HG03575 (cell line): ENCODE measurements around the gene C8A.

Experiments
- ATAC-seq: cut with Tn5 transposase; IDR thresholded peaks from one replicate; pipeline ENCODE4 v1.9.1; 2021; ENCODE audit not compliant: unreplicated experiment, insufficient number of reproducible peaks, low FRiP score; ENCODE audit errors: extremely low read depth

C8A gene

DNA sequence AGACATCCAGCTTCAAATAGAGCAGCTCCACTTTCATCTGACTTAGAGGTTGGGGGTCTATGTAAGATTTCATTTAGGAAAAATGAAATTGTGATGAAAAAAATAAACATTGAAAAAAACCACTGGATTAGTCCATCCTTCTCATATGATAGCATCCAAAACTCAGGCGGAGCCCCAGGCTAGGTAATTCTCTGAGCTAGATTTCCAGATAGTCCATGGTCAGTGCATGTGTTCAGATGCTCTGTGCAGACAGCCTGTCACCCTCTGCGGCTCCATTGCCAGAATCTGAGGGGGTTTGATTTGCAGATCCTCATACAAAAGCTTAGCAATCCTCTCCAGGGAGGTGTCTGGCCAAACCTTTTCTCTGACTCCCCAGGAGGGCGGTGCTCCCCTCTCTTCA, 62.0 kb downstream of the C8A start:
- no peak for ATAC-seq

DNA sequence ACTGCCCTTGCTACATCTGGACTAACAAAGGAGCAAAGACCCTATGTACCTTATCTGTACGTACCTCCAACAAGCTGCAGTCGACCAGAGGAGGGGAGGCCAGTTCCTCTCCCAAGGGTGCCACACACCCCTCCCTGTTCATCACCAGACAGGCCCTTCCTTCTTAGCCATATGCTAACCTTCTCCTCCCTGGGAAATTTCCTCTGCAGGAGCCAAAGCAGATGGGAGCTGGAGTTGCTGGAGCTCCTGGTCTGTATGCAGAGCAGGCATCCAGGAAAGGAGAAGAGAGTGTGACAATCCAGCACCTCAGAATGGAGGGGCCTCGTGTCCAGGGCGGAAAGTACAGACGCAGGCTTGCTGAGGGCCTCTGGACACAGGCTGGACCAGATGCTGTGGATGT, 62.8 kb downstream of the C8A start:
- no peak for ATAC-seq

DNA sequence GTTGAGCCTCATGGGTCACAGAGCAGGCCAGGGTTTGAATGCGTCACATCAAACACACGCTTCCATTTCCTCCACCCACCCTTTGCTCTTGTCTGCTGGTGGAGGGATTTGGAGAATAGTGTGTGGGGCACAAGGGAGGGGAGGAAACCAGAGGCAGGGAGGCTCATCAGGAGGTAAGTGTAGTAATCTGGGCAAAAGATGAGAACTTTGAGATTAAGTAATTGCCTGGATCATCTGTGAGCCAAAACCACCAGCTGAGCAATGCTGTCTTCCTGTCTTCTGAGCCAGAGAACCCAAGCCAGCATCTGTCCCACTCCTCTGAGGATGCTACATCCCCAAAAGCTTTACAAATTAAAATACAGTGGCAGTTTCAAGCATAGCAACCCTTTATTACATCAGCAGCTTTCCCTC, 66.0 kb downstream of the C8A start:
- no peak for ATAC-seq

DNA sequence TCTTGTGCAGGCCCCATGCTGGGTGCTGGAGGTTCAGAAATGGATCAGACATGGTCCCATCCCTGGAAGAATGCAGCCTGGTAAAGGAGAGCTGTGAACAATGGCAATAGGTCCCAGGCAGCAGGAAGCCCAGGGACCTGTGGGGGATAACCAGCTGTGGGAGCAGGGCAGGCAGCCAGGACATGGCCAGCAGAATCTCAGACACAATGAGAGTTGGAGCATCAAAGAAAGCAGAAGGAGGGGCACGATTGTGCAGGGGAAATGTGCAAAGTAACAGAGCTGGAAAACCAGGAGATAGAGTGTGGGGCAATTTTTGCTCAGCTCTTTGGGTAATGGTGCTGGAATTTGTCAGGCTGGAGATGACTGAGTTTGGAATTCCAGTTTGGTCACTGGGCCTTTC, 66.9 kb downstream of the C8A start:
- no peak for ATAC-seq

DNA sequence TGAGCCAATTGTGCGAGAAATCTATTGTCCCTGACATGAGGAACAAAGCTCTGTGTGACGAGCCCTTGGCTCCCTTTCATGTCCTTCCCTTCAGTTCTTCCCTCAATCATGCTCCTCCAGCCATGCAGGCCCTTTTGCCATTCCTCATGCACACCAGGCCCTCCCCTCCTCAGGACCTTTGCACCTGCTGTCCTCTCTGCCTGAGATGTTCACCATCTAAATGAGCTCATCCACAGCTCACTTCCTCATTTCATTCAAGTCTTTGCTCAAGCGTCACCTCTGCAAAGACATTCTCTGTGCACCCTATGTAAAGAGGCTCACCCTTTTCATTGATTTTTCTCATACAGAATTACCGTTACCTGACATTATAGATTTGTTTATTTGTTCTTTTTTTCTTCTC, 67.5 kb downstream of the C8A start:
- ATAC-seq: no peak

DNA sequence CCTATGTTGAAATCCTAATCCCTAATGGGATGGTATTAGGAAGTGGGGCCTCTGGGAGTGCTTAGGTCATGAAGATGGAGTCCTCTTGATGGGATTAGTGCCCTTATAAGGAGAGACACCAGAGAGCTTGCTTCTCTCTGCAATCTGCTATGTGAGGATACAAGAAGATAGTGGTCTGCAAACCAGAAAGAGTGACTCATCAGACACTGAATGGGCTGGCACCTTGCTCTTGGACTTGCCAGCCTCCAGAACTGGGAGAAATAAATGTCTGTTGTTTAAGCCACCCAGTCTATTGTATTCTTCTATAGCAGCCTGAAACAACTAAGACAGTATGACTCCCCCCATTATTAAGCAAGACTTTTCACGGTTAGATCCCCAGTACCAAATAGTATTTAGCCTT, 67.9 kb downstream of the C8A start:
- ATAC-seq: no peak

DNA sequence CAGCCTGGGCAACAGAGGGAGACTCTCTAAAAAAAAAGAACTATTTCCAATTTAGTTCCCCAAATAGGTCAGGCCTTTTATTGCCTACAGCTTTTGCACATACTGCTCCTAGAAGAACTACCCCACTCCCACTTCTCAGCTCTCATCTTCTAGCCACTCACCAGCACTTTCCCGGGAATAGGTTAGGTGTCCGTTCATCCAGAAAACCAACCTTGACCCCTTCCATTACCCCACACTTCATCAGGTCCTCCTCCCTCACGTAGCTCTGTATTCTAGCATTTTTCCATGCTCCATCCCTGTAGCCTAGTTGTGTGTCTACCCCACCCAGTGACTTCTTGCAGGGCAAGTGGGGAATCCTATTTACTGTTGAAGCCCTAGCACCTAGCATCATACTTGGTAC, 68.6 kb downstream of the C8A start:
- ATAC-seq: no peak

DNA sequence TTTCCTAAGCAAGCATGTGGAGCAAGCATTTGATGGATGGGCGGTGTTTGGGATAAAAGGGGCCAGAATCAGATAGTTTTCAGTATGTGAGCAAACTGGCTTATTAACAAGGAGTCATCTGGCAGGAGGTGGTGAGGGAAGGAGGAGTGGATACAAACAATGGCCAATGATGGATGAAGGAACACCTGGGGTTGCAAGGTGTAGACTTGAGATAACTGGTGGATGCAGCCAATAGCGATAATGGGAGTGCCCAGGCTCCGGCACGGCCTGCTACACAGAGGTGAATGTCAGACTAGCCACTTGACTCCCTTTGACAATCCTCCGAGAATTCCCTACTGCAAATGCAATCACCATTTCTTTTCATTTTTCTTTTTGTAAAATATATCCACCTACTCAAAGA, 69.5 kb downstream of the C8A start:
- ATAC-seq: no peak

DNA sequence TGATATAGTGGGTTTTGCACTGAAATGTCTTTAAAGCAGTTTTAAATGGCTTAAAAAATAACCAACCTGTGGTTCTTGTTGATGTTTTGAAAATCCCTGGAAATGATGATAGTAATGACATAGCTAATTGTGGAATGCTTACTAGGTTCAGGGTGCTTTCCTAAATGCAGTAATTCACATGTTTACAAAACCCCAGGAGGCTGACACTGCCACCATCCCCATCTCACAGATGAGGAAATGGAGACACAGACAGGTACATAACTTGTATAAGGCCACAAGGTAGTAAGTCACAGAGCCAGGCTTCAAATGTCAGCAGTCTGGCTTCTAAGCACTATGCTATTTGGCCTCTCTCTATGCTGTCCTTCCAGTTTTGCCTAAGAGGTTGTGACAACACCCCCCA, 70.6 kb downstream of the C8A start:
- ATAC-seq: no peak

DNA sequence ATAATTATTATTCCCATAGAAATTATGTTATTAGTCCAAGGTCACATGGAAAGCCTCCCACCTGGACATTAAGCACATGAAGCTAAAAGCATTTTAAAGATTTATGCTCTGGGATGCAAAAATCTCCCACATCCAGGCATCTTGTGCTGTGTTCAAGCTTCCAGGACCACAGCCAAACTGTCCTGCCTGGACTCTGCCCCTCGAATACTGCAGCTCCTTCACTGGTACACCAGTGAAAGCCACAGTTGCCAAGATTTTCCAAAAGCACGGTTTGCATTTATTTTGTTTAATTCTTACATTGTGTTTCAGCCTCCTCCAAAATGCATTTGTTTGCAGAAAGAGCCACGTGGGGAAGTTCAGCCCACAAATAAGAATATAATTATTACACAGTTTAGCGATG, 72.6 kb downstream of the C8A start:
- ATAC-seq: no peak

DNA sequence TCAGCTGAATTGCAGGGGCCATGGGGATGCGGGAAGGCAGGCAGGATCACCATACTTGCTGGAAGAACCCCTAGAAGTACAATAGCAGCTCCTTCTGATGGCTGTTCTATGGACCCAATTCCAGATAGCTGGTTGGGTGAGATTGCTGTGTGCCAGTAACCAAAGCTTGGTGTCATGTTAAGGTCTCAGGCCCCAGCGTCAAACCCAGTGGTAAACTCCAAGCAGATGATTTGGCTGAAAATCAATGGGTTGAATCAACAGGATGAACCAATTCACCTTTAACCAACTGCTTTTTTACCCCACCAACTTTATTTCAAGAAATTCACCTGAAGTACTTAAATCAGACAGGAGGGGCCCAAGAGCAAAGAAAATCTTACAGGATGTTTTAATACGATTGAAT, 73.4 kb downstream of the C8A start:
- ATAC-seq: no peak

DNA sequence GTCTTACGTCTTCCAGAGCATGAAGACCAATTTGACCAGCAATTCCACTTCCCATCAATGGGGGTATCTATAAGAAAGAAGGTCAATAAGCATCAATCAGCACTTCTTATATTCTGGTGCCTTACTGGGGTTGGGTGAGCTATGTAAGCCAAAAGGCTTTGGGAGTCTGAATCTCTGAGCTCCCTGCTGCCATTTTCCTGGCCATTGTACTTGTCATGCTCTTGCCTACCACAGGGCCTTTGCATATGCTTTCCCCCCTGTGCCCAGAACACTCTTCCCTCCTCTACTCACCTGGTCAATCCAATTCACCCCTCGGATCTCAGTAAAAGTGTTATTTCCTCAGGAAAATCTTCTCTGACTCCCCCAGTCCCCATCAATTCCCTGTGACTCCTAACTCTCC, 74.9 kb downstream of the C8A start:
- ATAC-seq: no peak

DNA sequence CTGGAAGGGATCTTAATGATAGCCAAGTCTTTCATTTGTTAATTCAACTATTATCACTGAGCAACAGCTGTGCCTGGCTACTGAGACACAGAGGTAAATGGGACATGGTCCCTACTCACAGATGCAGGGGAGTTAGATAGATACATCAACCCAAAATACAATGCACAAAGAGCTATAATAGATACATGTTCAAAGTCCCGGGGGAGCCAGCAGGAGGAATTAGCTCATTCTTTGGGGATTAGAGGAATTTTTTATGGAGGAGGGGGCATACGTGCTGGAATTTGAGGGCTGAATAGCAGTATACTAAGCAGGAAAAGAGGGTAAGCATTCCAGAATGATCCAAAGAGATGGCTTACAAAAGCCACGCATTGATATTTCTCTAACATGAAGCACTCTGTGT, 76.6 kb downstream of the C8A start:
- no peak for ATAC-seq

DNA sequence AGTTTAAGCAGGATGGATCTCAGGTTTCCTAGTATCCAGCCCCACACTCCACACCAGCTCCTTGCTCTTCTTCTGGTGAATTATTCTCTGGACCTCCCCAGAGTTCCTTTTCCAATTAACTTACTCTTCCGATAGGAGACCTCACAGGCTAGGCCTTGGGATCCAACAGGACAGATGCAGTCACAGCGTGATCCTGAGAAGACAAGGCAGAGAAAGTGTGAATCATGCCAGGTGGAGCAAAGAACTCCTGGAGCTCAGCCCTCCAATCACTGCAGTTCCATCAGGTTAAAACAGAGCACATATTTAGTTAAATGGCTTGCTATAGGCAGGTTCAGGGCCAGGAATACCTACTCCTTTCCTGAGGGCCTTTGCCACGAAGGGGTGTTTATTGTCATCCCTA, 77.1 kb downstream of the C8A start:
- no peak for ATAC-seq

DNA sequence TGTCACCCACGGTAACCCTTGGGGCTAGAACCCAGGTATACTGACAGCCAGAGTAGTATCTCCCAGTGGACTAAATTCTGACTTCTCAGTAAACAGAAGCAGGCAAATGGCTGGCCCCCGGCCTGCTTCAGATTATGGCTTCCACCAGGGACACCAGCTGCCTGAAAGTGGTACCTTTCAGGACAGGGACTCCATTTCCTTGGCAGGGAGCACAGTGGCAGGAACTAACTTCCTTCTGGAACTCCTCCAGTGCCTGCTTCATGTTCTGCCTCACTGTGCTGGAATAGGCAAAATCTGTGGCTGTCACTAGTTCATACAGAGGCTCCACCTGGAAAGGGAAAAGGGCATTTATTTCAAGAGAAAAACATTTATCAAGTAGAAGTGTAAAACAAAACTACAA, 78.6 kb downstream of the C8A start:
- no peak for ATAC-seq

DNA sequence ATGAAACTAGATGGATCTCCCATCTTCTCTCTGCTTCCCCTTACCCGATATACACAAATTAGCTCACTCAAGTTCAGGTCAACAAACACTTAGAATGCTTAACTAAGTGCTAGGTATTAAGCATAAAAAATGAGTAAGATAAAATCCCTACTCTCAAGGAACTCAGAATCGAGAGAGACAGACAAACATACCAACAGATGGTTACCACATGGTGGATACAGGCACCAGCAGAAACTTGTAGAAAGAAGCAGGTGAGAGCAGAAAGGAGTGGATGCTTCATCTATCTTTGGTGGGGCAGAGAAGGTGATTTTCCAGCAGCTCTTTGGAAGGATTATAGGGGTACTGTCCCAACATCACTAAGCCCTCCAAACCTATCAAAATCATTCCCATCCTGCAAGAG, 79.0 kb downstream of the C8A start:
- no peak for ATAC-seq

DNA sequence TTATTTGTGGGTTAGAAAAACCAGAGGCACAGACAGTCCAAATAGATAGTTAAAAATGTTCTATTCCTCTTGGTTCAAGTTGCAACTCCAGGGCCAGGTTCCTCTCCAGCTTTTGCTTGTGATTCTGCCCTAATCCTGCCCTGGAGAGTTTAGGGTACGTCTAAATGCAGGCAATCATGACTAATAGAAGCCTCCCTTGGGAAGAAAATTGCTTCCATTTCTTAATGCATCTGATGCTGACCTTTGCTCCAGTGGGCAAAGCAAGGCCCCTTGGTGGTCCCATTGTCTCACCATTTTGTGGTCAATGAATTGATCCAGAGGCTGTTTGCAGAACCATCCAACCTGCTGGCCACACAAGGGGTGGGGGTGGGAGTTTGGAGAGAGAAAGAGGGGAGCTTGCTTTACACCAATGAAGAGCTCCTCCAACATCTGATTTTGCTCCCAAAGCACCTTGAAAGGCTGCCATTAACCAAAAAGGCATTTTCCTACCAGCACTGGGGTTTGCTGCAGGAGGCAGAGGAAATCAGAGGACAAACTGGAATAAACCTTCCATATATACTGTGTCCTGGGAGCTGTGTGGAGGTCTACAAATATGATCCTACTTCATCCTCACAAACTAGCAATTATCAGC, 79.9 kb downstream of the C8A start:
- ATAC-seq: no peak

DNA sequence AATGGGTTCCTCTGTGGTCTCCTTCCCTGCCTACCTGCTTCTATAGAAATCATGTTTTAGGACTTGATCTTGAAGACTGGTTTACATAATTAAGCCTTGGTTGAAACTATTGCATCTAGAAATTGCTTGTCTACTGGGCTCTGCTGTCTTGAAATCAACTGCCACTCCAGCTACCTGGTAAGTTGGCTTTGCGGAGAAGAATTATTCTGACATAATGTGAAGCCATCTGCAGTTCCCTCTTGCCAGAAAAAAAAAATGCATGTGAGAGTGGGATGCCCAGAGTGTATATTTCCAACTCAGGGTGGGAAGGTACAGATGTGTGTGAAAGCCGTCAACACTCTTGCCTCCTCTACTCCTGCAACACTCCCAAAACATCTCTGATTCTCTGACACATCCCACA, 84.0 kb downstream of the C8A start:
- ATAC-seq: no peak

DNA sequence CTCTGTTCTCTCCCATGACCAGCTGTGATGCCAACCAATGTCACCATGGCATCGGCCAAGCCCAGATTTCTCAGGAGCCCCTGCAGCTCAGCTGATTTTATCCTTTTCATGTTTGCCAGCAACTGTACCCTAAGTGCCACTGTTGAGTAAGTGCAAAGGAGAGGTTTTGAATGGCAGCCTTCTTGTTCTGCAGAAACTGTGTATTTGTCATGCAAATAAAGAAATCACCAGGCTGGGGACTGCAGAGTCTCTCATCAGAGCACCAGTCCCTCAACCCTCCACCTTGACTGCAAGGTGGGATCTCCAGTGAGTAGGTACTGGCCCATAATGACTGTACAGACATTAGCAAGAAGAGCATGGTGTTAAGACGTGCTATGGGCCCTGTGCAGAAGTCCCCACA, 84.6 kb downstream of the C8A start:
- no peak for ATAC-seq

DNA sequence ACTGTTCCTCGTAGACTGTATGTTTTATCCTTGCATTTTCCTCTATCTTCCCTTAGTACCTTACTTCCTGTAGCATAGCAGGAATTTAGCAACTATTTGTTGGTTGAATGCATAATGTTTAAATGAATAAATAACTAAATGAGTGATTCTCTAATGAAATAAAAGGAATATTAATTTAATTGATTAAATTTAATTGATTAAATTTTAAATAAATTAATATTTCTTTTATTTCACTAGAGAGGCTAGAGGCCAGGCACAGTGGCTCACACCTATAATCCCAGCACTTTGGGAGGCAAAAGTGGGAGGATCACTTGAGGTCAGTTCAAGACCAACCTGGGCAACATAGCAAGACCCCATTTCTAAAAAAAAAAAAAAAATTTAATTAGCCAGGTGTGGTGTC, 85.4 kb downstream of the C8A start:
- ATAC-seq: no peak

DNA sequence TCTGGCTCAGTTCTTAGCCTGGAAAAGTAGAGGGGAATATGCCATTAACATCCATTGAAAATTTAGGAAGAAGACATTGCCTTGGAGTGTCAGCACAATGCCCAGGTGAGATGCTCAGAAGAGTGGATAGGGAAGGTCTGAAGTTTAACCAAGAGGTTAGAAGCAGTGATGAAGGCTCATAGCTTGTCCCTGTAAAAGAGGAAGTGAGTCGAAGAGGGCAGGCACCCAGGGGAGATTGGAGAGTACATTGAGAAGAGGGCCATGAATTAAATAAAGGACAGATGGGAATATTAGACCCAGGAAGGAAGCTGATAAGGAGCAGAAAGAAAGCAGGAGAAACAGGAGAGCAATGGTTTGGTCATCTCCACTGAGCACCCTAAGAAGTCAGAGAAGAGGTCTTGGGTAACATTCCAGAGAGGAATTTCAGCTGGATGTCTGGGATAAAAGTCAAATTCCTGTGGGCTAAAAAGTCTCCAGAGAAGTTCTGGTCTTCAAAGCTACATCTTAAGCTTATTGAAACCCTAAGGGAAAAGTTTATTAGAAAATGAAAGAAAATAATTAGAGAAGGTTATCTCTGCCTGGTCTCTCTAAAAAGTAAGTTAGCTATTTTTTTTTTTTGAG, 93.9 kb downstream of the C8A start:
- no peak for ATAC-seq
